Hematopoietic multipotent progenitor cell treated with erythropoietin and hydrocortisone succinate and interleukin-3 and kit ligand, for 6 days (in vitro differentiated cells): ENCODE measurements around the gene GSTCD.
"Not testable (repeated sequence)": the region's sequence is repeated elsewhere in the genome, so short reads cannot be mapped to it uniquely, and the experiment has no call there.

Source experiments
- DNase-seq: peaks from one replicate; pipeline ENCODE4 v3.0.0-alpha.2; 2015

Gene GSTCD

GRCh38 chr4:105808030-105808749 lies 99.6 kb downstream of the GSTCD start:
- DNase-seq, result peak; percentile 5

- DNase-seq, result no peak
Observed at GRCh38 chr4:105808750-105809041, 100.1 kb downstream of the GSTCD start.

GRCh38 chr4:105815701-105816100 lies 107.1 kb downstream of the GSTCD start:
- no peak for DNase-seq

DNA sequence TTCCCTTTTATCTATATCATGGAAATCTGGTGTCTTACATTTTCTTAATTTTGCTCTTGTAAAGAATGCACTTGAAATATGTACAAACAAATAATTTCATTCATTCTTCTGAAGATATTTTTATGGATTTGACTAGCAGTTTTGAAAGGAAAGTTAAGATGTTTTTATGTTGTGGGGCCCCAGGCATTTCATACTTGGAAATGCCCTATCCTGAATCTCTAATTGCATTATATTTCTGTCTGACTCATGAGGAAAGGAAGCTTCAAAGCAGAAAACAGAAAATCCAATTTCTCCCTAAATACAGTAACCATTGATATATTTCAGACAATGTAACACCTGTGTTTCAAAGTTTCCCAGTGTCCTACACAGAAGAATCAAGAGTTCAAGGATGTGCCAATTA lies 113.5 kb downstream of the GSTCD start:
- no peak for DNase-seq

DNA sequence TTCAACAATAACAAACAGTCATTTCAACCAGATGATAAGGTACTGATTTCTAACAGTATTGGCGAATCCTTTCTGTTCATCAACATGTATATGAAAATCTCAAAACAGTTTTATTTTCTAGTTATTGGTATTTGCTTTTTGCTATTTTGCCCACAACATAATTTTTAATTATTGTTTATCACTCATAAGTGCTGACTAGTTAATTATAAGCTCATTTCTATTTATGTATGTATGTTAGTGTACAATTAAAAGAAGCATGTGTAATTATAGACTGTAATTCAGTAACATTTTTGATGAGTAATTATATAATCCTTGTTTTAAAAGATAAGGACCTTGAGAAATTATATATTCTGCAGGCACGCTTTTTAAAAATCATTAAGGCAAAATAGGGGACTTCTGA lies 119.5 kb downstream of the GSTCD start:
- DNase-seq, result no peak

GRCh38 chr4:105831189-105831588 lies 122.6 kb downstream of the GSTCD start:
- DNase-seq, result no peak

- no peak for DNase-seq
Observed at GRCh38 chr4:105835177-105835576, 126.6 kb downstream of the GSTCD start.

DNA sequence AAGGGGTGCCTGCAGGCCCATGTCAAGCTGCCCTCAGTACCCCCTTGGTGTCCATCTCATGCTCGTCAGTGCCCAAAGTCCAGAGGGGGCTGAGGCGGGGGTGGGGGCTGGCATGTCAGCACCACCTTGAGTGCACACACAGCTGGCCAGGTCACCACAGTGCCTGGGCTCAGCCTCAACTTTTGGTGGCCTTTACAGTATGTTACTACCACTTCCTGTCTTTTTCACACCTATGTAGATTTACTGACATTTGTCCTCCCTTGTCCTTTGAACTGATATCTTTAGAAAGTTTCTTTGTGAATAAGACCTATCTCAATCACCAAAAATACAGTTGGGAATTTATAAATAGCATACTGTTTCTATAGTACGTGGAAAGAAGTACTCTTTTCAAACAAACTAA lies 128.0 kb downstream of the GSTCD start:
- DNase-seq, result no peak

DNA sequence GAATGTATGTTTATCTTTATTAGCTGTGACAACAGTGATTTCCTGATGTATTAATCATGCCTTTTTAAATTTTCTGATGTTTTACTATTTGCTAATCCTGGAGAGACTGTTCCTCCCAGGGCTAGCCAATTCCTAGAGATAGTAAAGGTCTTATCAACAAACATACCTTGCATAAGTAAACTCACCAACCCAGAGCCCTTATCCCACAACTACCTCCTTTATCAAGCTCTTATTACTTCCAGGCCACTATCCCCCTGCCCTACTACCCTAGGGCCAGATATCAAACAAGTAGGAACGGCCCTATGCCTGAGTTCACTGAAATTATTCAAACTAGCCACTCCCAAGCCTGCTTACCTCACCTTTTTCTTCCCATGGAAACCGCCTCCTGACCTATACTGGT lies 128.5 kb downstream of the GSTCD start:
- DNase-seq, result no peak

DNA sequence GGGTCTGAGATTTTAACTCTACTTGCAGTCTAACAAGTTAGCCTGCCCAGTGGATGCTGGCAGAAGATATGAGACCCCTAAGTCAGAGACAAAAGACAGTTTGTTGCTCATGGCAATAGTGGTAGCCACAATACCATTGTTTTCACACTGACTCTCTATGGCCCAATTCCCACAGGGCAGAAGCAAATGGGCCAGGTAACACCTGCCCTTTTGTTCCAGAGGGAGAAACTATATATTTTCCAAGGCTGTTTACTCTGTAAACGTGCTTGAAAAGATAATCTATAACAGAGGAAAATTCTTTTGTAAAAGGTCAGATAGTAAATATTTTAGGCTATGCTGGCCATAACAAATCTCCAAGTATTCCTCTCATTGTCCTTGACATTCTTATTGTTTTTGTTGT lies 129.5 kb downstream of the GSTCD start:
- DNase-seq, result no peak

GRCh38 chr4:105840426-105841174 lies 132.0 kb downstream of the GSTCD start:
- DNase-seq, result no peak

DNA sequence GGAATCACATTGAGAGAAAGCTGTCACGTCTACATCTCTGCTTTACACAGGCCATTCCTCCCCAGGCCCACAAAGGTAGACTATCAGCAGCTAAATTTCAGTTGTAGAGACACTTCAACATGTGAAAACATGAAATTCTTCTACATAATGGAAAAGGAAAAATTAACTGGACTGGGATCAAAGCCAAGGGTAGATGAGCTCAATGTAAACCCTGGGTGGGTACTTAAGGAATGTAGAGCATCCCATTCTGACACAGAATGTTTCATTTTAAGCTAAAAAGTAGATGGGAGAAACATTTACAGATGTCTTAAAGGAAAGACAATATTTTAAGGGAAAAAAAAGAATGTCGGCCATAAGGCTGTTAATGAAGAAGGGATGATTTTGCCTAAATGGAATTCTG lies 135.4 kb downstream of the GSTCD start:
- no peak for DNase-seq

GRCh38 chr4:105845559-105845958 lies 137.0 kb downstream of the GSTCD start:
- no peak for DNase-seq

DNA sequence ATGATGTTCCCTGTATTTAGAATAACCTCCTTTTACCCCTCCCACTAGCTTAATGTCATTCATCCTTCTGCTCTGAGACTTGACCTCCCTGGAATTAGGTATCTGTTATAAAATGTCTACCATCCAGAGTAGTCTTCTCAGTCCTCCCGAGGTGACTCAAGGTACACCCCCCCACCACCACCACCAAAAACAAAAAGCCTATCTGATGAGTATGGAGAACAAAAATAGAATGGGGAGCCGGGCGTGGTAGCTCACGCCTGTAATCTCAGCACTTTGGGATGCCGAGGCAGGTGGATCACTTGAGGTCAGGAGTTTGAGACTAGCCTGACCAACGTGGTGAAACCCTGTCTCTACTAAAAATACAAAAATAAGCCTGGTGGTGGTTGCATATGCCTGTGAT lies 139.8 kb downstream of the GSTCD start:
- not testable (repeated sequence) for DNase-seq

- no peak for DNase-seq
Observed at GRCh38 chr4:105851196-105851595, 142.6 kb downstream of the GSTCD start.

- not testable (repeated sequence) for DNase-seq
Observed at GRCh38 chr4:105852230-105852629, 143.6 kb downstream of the GSTCD start.

GRCh38 chr4:105858466-105859040 lies 150.0 kb downstream of the GSTCD start:
- no peak for DNase-seq

- DNase-seq, result no peak
Observed at GRCh38 chr4:105859233-105859632, 150.6 kb downstream of the GSTCD start.

GRCh38 chr4:105870963-105871362 lies 162.4 kb downstream of the GSTCD start:
- DNase-seq, result no peak

- DNase-seq, result no peak
Observed at GRCh38 chr4:105871997-105872396, 163.4 kb downstream of the GSTCD start.

DNA sequence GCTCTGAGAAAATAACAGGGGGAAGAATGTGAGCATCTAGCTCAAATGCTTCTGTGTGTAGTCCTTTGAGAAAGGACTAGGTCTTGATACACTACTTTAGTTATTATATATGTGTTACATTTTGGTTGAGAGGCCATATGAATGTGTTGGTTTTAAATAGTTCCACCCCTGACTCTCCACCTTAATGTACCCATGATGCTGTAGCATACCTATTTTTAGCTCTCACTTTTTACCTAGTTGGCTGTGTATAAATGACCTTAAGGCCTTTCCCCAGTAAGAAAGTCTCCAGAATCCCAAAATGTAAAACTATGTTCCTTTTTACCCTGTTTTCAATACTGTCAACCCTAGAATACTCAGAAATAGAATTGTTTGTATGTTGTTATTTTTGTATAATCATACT lies 166.6 kb downstream of the GSTCD start:
- no peak for DNase-seq

GRCh38 chr4:105878668-105879067 lies 170.1 kb downstream of the GSTCD start:
- no peak for DNase-seq

DNA sequence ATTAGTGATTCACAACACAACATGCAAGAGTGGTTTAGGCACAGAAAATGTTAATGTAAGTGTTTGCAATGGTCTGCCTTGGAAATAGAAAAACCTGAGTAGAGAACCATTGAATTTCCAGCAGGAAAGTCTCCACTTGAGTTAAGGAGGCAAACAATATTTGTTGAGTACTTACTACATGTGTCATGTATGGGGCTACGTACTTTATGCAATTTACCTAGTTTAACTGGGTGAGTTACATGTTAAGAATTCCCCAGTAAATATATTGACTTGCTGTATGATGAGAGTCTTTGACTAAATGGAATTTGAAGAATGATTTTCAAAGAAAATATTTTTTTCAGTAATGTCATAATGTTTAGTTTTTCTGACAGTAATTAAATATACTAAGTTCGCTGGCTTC lies 178.9 kb downstream of the GSTCD start:
- DNase-seq, result no peak
